ENCODE data around the gene PPME1.

PPME1 gene

GRCh38 chr11:74162681-74163467, 8.2 kb upstream of the PPME1 start:
- no peak for DNase-seq

- no peak for DNase-seq
These were observed 2.3 kb upstream of the PPME1 start for GRCh38 chr11:74168838-74169237.

- peak; percentile 15 for DNase-seq
These were observed 1.2 kb upstream of the PPME1 start for GRCh38 chr11:74169738-74170458.

GRCh38 chr11:74171630-74171968, 510 bp downstream of the PPME1 start:
- no peak for DNase-seq

GRCh38 chr11:74171997-74172396, 908 bp downstream of the PPME1 start:
- no peak for DNase-seq

- DNase-seq: peak; percentile 44
These were observed 4.8 kb downstream of the PPME1 start for GRCh38 chr11:74175920-74176319.

- peak; percentile 65 for DNase-seq
These were observed 8.4 kb downstream of the PPME1 start for GRCh38 chr11:74179234-74180052.

- no peak for DNase-seq
These were observed 11.5 kb downstream of the PPME1 start for GRCh38 chr11:74182635-74183034.

- DNase-seq: no peak
These were observed 14.2 kb downstream of the PPME1 start for GRCh38 chr11:74185285-74185684.

GRCh38 chr11:74185695-74186094, 14.6 kb downstream of the PPME1 start:
- DNase-seq: no peak

GRCh38 chr11:74195828-74196227, 24.7 kb downstream of the PPME1 start:
- no peak for DNase-seq

GRCh38 chr11:74196781-74197486, 25.8 kb downstream of the PPME1 start:
- DNase-seq: no peak

GRCh38 chr11:74203966-74204365, 32.9 kb downstream of the PPME1 start:
- no peak for DNase-seq

- peak; percentile 47 for DNase-seq
These were observed 33.6 kb downstream of the PPME1 start for GRCh38 chr11:74204701-74205100.

GRCh38 chr11:74205181-74205580, 34.1 kb downstream of the PPME1 start:
- peak; percentile 85 for DNase-seq

- DNase-seq: no peak
These were observed 35.7 kb downstream of the PPME1 start for GRCh38 chr11:74206746-74207145.

- no peak for DNase-seq
These were observed 37.4 kb downstream of the PPME1 start for GRCh38 chr11:74208507-74208906.

GRCh38 chr11:74212533-74212932, 41.4 kb downstream of the PPME1 start:
- no peak for DNase-seq

GRCh38 chr11:74220376-74220775, 49.3 kb downstream of the PPME1 start:
- no peak for DNase-seq

GRCh38 chr11:74221816-74222215, 50.7 kb downstream of the PPME1 start:
- DNase-seq: no peak

GRCh38 chr11:74225565-74225964, 54.5 kb downstream of the PPME1 start:
- DNase-seq: no peak

GRCh38 chr11:74226907-74227306, 55.8 kb downstream of the PPME1 start:
- DNase-seq: peak; percentile 19
